ENCODE measurements around the gene ANGPTL2. TPM values are rescaled to one million over a fixed set of nuclear protein-coding genes. Genes with fewer than 3 reads are reported as not detected.

Gene ANGPTL2
- total RNA-seq, 1 experiment from 2014 or later = 0.08 TPM

GRCh38 chr9:127065592-127065991 lies 56.8 kb downstream of the ANGPTL2 start:
- in situ Hi-C loops (cut with HindIII; ENCODE audit: low pct_unique_long_range_greater_than_20kb, low sequenced_read_pairs) (no loop called here), intact Hi-C loops (cut with micrococcal nuclease; ENCODE audit: unreplicated experiment) (no loop called here)
- no peak overlapping the region for H3K27ac ChIP-seq (ENCODE audit: low read length)
- no peak for ATAC-seq
- CTCF ChIA-PET = no interaction called here
- no peaks in the 10 kb centered on the region for H3K9me3 ChIP-seq (ENCODE audit: control insufficient read depth, insufficient read depth, low read depth, low read length)
- POLR2A ChIA-PET = no interaction called here
- H3K36me3 ChIP-seq (ENCODE audit: control insufficient read depth, insufficient read depth, low read length) = no peaks in the 10 kb centered on the region
- DNase-seq (ENCODE audit: low read depth, low spot score) = no peak
- no TSS peak for BruUV-seq (replicated peaks)
- H3K4me1 ChIP-seq (ENCODE audit: control insufficient read depth, insufficient read depth, low read length) = no peaks in the 10 kb centered on the region
- H3K4me3 ChIP-seq (ENCODE audit: low read depth in 2 of 2, low read length in 2 of 2) = no peak overlapping the region
- no peak for TF ChIP-seq REST (IDR thresholded peaks at IDR 0.05; ENCODE audit: insufficient read depth in 1 of 2, low read depth in 2 of 2, low read length in 1 of 2)
- no peak for TF ChIP-seq CTCF (IDR thresholded peaks at IDR 0.05)
- TF ChIP-seq TCF7L2 (IDR thresholded peaks at IDR 0.05; ENCODE audit: low read depth, low read length) = no peak
- no peak for TF ChIP-seq SIN3A (IDR thresholded peaks at IDR 0.05; ENCODE audit: borderline replicate concordance, insufficient read depth, low read depth, low read length)
- TF ChIP-seq POLR2AphosphoS5 (IDR thresholded peaks at IDR 0.05; ENCODE audit: low read depth, low read length) = no peak
- H3K27me3 ChIP-seq (ENCODE audit: control insufficient read depth, insufficient read depth, low read length) = no peaks in the 10 kb centered on the region

GRCh38 chr9:127064335-127064734 lies 58.1 kb downstream of the ANGPTL2 start:
- ATAC-seq (no peak), DNase-seq (ENCODE audit: low read depth, low spot score) (no peak)
- no peaks in the 10 kb centered on the region for H3K36me3 ChIP-seq (ENCODE audit: control insufficient read depth, insufficient read depth, low read length)
- ChIA-PET POLR2A (no interaction called here), CTCF (no interaction called here)
- no peak overlapping the region for H3K4me3 ChIP-seq (ENCODE audit: low read depth in 2 of 2, low read length in 2 of 2)
- H3K27ac ChIP-seq (ENCODE audit: low read length) = no peak overlapping the region
- TF ChIP-seq POLR2AphosphoS5 (IDR thresholded peaks at IDR 0.05; ENCODE audit: low read depth, low read length) = no peak
- TF ChIP-seq TCF7L2 (IDR thresholded peaks at IDR 0.05; ENCODE audit: low read depth, low read length) = no peak
- no peak for TF ChIP-seq REST (IDR thresholded peaks at IDR 0.05; ENCODE audit: insufficient read depth in 1 of 2, low read depth in 2 of 2, low read length in 1 of 2)
- TF ChIP-seq SIN3A (IDR thresholded peaks at IDR 0.05; ENCODE audit: borderline replicate concordance, insufficient read depth, low read depth, low read length) = no peak
- no peak for TF ChIP-seq CTCF (IDR thresholded peaks at IDR 0.05)
- no peaks in the 10 kb centered on the region for H3K4me1 ChIP-seq (ENCODE audit: control insufficient read depth, insufficient read depth, low read length)
- no peaks in the 10 kb centered on the region for H3K27me3 ChIP-seq (ENCODE audit: control insufficient read depth, insufficient read depth, low read length)
- intact Hi-C loops (cut with micrococcal nuclease; ENCODE audit: unreplicated experiment) = no loop called here
- no TSS peak for BruUV-seq (replicated peaks)
- no peaks in the 10 kb centered on the region for H3K9me3 ChIP-seq (ENCODE audit: control insufficient read depth, insufficient read depth, low read depth, low read length)
- in situ Hi-C loops (cut with HindIII; ENCODE audit: low pct_unique_long_range_greater_than_20kb, low sequenced_read_pairs) = no loop called here

Data from Panc1 (cell line).